Natural killer cell (primary cell): ENCODE measurements around the gene MYLK4. TPM values are rescaled to one million over a fixed set of nuclear protein-coding genes. Genes with fewer than 3 reads are reported as not detected.

Source experiments
- ATAC-seq, 3 donors: fragments of 150-1000 bp in 2 of 3; fragments of 200-7000 bp in 1 of 3; cut with Tn5 transposase; 1 replicate in 1 of 3; 2 replicates in 2 of 3; pipeline ENCODE4 v1.10.0; 2021; ENCODE audit warnings: mild to moderate bottlenecking in 2 of 3, moderate library complexity in 2 of 3
- DNase-seq, 2 donors: peaks; one replicate each; pipeline versions ENCODE4 v3.0.0 to v3.0.0-alpha.2; 2013 to 2021; ENCODE audit warnings: mixed read lengths in 1 of 2
- H3K27ac ChIP-seq: one replicate; pipeline ENCODE4 v1.5.1; 2013; ENCODE audit warnings: mild to moderate bottlenecking, low read length
- H3K27me3 ChIP-seq: one replicate; pipeline ENCODE4 v1.6.1; 2013; ENCODE audit warnings: low read length; ENCODE audit not compliant: control insufficient read depth, insufficient read depth
- H3K36me3 ChIP-seq: one replicate; pipeline ENCODE4 v1.6.1; 2013; ENCODE audit warnings: low read length; ENCODE audit not compliant: control insufficient read depth, insufficient read depth
- H3K4me1 ChIP-seq: one replicate; pipeline ENCODE4 v1.6.1; 2013; ENCODE audit warnings: low read length; ENCODE audit not compliant: control insufficient read depth, insufficient read depth
- H3K4me3 ChIP-seq: one replicate; pipeline ENCODE4 v1.5.1; 2013; ENCODE audit warnings: low read length
- H3K9me3 ChIP-seq: one replicate; pipeline ENCODE4 v1.6.1; 2013; ENCODE audit warnings: low read length; ENCODE audit not compliant: control insufficient read depth, insufficient read depth
- H3K27ac Mint-ChIP-seq, 2 donors: one replicate each; pipeline ENCODE4 v1.8.0; 2022; ENCODE audit warnings: mild to moderate bottlenecking in 2 of 2, mixed read lengths in 2 of 2, moderate library complexity in 1 of 2
- H3K27me3 Mint-ChIP-seq, 2 donors: one replicate each; pipeline ENCODE4 v1.8.0; 2022; ENCODE audit warnings: low read depth in 2 of 2, mixed read lengths in 2 of 2
- H3K36me3 Mint-ChIP-seq: one replicate; pipeline ENCODE4 v1.8.0; 2022; ENCODE audit warnings: mixed read lengths
- H3K4me1 Mint-ChIP-seq, 2 donors: one replicate each; pipeline ENCODE4 v1.8.0; 2022; ENCODE audit warnings: mixed read lengths in 2 of 2
- H3K4me3 Mint-ChIP-seq: one replicate; pipeline ENCODE4 v1.8.0; 2022; ENCODE audit warnings: mild to moderate bottlenecking, moderate library complexity, mixed read lengths
- H3K9me3 Mint-ChIP-seq, 2 donors: one replicate each; pipeline ENCODE4 v1.8.0; 2022; ENCODE audit warnings: mixed read lengths in 2 of 2
- CTCF ChIP-seq: fragments of 200-600 bp; IDR thresholded peaks from one replicate; pipeline ENCODE4 v1.8.0; 2022; ENCODE audit warnings: antibody characterized with exemption
- WGBS: methylation state at CpG from one replicate; pipeline ENCODE4 v1.1.7; 2013; ENCODE audit warnings: missing lambda C conversion rate; ENCODE audit not compliant: insufficient coverage; 5-methylcytosine and 5-hydroxymethylcytosine counted together
- intact Hi-C: fragments of 100-400 bp; cut with micrococcal nuclease; formaldehyde crosslinking; loops from one replicate; pipeline ENCODE4 v1.14.2; 2022
- total RNA-seq, 4 donors: library from RNA; stranded (reverse); fragments of 120-200 nt in 1 of 4; gene quantifications; one replicate each; pipeline versions ENCODE4 v1.2.3 to v1.2.4, GENCODE V29; 2013 to 2022

The MYLK4 gene
- total RNA-seq, 3 donors from 2014 or later (not counting 1 experiment from before 2014, with no cell fraction given), result 0.45 to 1.1 (median 0.88) TPM

- Histone ChIP-seq H3K36me3 (peaks cover 3% of the 10 kb centered on the region), H3K4me1 (peaks cover 51% of the 10 kb centered on the region), H3K4me3 (no peak overlapping the region), H3K27ac (peak overlapping the region; percentile 17), H3K27me3 (no peaks in the 10 kb centered on the region), H3K9me3 (no peaks in the 10 kb centered on the region)
- Mint-ChIP-seq H3K4me3 (peak overlapping the region; percentile 85), H3K27me3 (no peaks in the 10 kb centered on the region), H3K36me3 (no peaks in the 10 kb centered on the region), H3K9me3 (no peaks in the 10 kb centered on the region), H3K27ac (peak overlapping the region; percentile 93 to 94), H3K4me1 (peaks cover 46 to 49% of the 10 kb centered on the region in 2 donors)
- 60% methylated on average over 3 of the region's 4 CpGs for WGBS
- DNase-seq (no peak), ATAC-seq (peak; percentile 16 to 41 (median 25))
- intact Hi-C loops, result loop anchor here (1.0 to 10.0 kb wide), 6 partner anchors 51 to 263 kb away; no protein-coding TSS in a partner anchor
- TF ChIP-seq CTCF, result no peak
Measured at GRCh38 chr6:2791450-2791974, 40.8 kb upstream of the MYLK4 start.

GRCh38 chr6:2790588-2791449, 40.1 kb upstream of the MYLK4 start:
- peak overlapping the region; percentile 17 for H3K27ac ChIP-seq
- ATAC-seq (peak; percentile 71 to 81 (median 76)), DNase-seq (peak; percentile 46 to 75)
- H3K27me3 ChIP-seq, result no peaks in the 10 kb centered on the region
- WGBS, result 59% methylated on average over 6 of the region's 11 CpGs
- Mint-ChIP-seq H3K9me3 (no peaks in the 10 kb centered on the region), H3K4me3 (peak overlapping the region; percentile 85), H3K27ac (peak overlapping the region; percentile 93 to 94), H3K36me3 (no peaks in the 10 kb centered on the region), H3K27me3 (no peaks in the 10 kb centered on the region), H3K4me1 (peaks cover 47 to 50% of the 10 kb centered on the region in 2 donors)
- H3K36me3 ChIP-seq, result peaks cover 5% of the 10 kb centered on the region
- TF ChIP-seq CTCF, result peak; percentile 79
- no peak overlapping the region for H3K4me3 ChIP-seq
- no peaks in the 10 kb centered on the region for H3K9me3 ChIP-seq
- H3K4me1 ChIP-seq, result peaks cover 46% of the 10 kb centered on the region
- intact Hi-C loops, result loop anchor here (1.0 to 10.0 kb wide), 6 partner anchors 51 to 264 kb away; no protein-coding TSS in a partner anchor

GRCh38 chr6:2786269-2786668, 35.5 kb upstream of the MYLK4 start:
- no peaks in the 10 kb centered on the region for H3K9me3 Mint-ChIP-seq
- H3K27me3 ChIP-seq, result no peaks in the 10 kb centered on the region
- no peak overlapping the region for H3K4me3 ChIP-seq
- H3K9me3 ChIP-seq, result no peaks in the 10 kb centered on the region
- ATAC-seq, result no peak
- peaks cover 28 to 36% of the 10 kb centered on the region in 2 donors for H3K4me1 Mint-ChIP-seq
- WGBS, result 68% methylated on average over 4 of the region's 4 CpGs
- H3K4me3 Mint-ChIP-seq, result no peak overlapping the region
- H3K27me3 Mint-ChIP-seq, result no peaks in the 10 kb centered on the region
- intact Hi-C loops, result no loop called here
- peaks cover 9% of the 10 kb centered on the region for H3K4me1 ChIP-seq
- H3K27ac Mint-ChIP-seq, result no peak overlapping the region
- DNase-seq, result no peak
- TF ChIP-seq CTCF, result no peak
- peaks cover 35% of the 10 kb centered on the region for H3K36me3 ChIP-seq
- H3K36me3 Mint-ChIP-seq, result no peaks in the 10 kb centered on the region
- no peak overlapping the region for H3K27ac ChIP-seq
